ENCODE results near the gene AZU1.

DNA sequence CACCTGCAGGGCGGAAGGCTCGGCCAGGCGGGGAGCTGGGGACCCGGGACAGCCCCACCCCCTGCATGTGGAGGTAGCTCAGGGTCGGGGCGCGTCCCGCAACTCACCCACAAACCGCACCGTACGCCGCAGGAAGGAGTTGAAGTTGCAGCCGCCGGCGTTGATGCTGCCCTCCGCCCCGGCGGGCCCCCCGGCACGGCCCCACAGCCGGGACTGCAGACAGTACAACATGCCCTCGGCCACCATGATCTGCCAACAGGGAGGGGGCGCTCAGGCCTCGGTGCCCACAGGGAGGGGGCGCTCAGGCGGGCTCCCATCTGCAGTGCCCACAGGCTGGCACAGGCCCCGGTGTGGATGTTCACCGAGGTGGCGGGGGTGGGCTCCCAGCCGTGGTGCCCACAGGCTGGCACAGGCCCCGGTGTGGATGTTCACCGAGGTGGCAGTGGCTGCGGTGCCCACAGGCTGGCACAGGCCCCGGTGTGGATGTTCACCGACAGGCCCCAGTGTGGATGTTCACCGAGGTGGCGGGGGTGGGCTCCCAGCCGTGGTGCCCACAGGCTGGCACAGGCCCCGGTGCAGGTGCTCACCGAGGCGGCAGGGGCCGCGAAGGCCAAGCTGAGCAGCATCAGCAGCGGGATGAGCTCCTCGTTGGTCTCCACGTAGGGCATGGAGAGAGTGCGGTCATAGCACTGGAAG, 12.4 kb upstream of the AZU1 start:
- no peak for TF ChIP-seq EZH2 (IDR thresholded peaks at IDR 0.05; ENCODE audit: borderline replicate concordance, low read depth, low read length, severe bottlenecking)
- TF ChIP-seq, protein P1, sequence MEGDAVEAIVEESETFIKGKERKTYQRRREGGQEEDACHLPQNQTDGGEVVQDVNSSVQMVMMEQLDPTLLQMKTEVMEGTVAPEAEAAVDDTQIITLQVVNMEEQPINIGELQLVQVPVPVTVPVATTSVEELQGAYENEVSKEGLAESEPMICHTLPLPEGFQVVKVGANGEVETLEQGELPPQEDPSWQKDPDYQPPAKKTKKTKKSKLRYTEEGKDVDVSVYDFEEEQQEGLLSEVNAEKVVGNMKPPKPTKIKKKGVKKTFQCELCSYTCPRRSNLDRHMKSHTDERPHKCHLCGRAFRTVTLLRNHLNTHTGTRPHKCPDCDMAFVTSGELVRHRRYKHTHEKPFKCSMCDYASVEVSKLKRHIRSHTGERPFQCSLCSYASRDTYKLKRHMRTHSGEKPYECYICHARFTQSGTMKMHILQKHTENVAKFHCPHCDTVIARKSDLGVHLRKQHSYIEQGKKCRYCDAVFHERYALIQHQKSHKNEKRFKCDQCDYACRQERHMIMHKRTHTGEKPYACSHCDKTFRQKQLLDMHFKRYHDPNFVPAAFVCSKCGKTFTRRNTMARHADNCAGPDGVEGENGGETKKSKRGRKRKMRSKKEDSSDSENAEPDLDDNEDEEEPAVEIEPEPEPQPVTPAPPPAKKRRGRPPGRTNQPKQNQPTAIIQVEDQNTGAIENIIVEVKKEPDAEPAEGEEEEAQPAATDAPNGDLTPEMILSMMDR (IDR thresholded peaks at IDR 0.05; ENCODE audit: borderline replicate concordance, extremely low read depth, low read length, poor library complexity, severe bottlenecking), result no peak

All from DND-41 (cell line).